ENCODE data around the gene SERPINB11.

DNA sequence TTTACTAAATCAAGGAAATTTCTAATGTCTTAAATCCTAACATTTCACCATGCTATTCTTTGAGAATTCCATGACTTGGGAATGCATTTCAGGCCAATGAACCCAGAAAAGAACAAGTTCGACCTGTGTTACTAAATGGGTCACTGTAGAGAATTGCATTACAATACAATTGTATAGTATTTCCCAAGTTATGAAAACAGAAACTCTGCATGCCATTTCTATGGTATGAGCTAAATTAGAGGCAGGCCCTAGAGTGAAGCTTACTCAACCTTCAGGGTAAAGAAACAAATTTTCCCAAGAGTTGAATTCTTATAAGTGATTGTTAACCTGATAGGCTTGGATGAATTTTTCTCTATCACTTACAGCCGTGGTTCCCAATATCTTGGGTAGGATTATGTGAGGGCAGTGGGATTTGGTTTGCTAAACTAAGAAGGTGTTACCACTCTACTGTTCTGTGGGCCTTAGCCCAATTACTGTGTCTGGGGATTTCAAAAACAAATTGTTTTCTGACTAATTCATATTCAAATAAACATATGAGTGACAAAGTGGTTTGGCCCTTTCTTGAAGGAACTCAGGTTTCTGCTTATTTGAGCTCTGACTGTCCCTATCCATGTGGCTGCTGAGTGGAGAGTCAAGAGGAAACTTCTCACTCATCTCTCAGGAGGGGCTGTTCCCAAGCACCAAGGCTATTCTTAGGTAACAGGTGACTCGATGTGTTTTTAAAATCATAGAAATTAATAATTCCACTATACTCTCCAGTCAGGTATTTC is 61.3 kb downstream of the SERPINB11 start:
- TF ChIP-seq SP1 (IDR thresholded peaks at IDR 0.05) = no peak
- no peak for TF ChIP-seq FOXM1 (IDR thresholded peaks at IDR 0.05; ENCODE audit: borderline replicate concordance)
- no peak for TF ChIP-seq ZNF384 (IDR thresholded peaks at IDR 0.05)
- TF ChIP-seq CTBP1 (IDR thresholded peaks at IDR 0.05; ENCODE audit: borderline replicate concordance) = no peak
- TF ChIP-seq TARDBP (IDR thresholded peaks at IDR 0.05) = no peak
- no peak for TF ChIP-seq ELF4 (IDR thresholded peaks at IDR 0.05)
- no peak for TF ChIP-seq FOXA1 (IDR thresholded peaks at IDR 0.05)

All from HEK293T (cell line).